Measurements from ENCODE around the gene FKBP6. TPM values are rescaled to one million over a fixed set of nuclear protein-coding genes. Genes with fewer than 3 reads are reported as not detected.

The FKBP6 gene
- total RNA-seq, 4 donors from 2014 or later: not detected

DNA sequence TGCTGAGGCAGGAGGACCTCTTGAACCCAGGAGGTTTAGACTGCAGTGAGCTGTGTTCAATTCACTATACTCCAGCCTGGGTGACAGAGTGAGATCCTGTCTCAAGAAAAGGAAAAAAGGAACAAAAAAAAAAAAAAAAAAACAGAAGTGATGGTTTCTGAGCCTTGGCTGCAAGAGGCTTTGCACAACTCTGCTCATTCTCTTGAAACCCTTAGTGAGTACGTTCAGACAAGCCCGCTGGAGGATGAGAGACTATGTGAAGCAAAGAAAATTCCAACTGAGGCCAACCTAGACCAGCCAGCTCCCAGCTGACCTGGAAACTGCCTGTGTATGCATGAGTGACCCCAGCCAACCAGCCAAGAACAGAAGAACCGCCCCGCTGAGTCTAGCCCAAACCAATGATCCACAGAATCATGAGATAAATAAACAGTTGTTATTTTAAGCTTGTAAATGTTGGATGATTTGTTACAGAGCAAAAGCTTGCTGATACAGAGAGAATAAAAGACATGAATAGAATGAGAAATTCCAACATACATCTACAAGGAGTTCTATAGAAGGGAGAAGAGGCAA, 55.1 kb downstream of the FKBP6 start:
- no peak for TF ChIP-seq POLR2AphosphoS5 (IDR thresholded peaks at IDR 0.05)
- no peak for TF ChIP-seq POLR2A (IDR thresholded peaks at IDR 0.05)
- TF ChIP-seq EP300 (IDR thresholded peaks at IDR 0.05): no peak
- TF ChIP-seq, protein P1, sequence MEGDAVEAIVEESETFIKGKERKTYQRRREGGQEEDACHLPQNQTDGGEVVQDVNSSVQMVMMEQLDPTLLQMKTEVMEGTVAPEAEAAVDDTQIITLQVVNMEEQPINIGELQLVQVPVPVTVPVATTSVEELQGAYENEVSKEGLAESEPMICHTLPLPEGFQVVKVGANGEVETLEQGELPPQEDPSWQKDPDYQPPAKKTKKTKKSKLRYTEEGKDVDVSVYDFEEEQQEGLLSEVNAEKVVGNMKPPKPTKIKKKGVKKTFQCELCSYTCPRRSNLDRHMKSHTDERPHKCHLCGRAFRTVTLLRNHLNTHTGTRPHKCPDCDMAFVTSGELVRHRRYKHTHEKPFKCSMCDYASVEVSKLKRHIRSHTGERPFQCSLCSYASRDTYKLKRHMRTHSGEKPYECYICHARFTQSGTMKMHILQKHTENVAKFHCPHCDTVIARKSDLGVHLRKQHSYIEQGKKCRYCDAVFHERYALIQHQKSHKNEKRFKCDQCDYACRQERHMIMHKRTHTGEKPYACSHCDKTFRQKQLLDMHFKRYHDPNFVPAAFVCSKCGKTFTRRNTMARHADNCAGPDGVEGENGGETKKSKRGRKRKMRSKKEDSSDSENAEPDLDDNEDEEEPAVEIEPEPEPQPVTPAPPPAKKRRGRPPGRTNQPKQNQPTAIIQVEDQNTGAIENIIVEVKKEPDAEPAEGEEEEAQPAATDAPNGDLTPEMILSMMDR (IDR thresholded peaks at IDR 0.05): no peak
- H3K4me3 ChIP-seq: no peak overlapping the region
- peaks cover 0 to under 1% (median 0%) of the 10 kb centered on the region in 3 donors for H3K4me1 ChIP-seq
- H3K9me3 ChIP-seq: peaks cover 0 to 34% (median 0%) of the 10 kb centered on the region in 3 donors
- no peak for ATAC-seq
- no peak overlapping the region for H3K27ac ChIP-seq
- 79 to 80% methylated on average over 2 to 4 of the region's 4 CpGs for WGBS, 2 donors (ENCODE audit: low coverage in 1 of 2)
- no peaks in the 10 kb centered on the region for H3K36me3 ChIP-seq
- peaks cover 32% of the 10 kb centered on the region for H3K27me3 ChIP-seq

DNA sequence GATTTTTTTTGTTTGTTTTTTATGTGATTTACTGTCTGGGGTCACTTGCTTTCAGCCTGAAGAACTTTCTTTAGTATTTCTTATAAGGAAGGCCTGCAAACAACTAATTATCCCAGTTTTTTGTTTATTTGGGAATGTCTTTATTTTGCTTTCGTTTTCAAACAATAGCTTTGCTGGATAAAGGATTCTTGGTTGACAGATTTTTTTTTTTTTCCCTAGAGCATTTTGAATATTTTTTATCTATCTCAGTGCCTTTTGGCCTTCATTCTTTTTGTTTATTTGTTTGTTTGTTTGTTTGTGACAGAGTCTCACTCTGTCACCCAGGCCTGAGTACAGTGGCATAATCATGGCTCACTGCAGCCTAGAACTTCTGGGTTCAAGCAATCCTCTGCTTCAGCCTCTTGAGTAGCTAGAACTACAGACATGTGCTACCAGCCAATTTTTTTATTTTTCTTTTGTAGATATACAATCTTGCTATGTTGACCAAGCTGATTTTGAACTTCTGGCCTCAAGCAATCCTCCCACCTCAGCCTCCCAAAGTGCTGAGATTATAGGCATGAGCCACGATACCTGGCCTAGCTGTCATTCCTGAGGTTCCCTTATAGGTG, 59.4 kb downstream of the FKBP6 start:
- Histone ChIP-seq H3K4me3 (no peak overlapping the region), H3K27me3 (no peaks in the 10 kb centered on the region), H3K9me3 (peaks cover 0 to 60% (median 0%) of the 10 kb centered on the region in 3 donors), H3K4me1 (no peaks in the 10 kb centered on the region), H3K36me3 (no peaks in the 10 kb centered on the region), H3K27ac (no peak overlapping the region)
- no peak for ATAC-seq
- TF ChIP-seq, protein P1 (IDR thresholded peaks at IDR 0.05): no peak
- TF ChIP-seq POLR2A (IDR thresholded peaks at IDR 0.05): no peak
- 37 to 63% methylated on average over 2 of the region's 2 CpGs for WGBS, 2 donors (ENCODE audit: low coverage in 1 of 2)

DNA sequence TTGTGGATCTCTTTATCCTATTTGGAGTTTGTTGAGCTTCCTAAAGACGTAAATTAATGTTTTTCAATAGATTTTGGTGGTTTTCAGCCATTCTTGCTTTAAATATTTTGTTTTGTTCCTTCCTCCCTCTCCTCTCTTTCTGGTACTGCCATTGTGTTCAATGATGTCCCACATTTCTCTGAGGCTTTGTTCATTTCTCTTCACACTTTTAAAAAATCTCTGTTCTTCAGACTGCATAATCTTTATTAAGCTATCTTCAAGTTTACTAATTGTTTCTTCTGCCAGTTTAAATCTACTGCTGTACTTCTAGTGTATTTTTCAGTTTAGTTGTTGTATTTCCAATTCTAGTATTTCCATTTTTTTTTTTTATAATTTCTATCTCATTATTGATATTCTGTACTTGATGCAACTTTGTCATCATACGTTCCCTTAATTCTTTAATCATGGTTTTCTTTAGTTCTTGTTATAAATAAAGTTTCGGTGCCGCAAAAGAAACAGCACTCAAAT, 60.0 kb downstream of the FKBP6 start:
- 73 to 85% methylated on average over 3 to 4 of the region's 4 CpGs for WGBS, 2 donors (ENCODE audit: low coverage in 1 of 2)
- no peak overlapping the region for H3K27ac ChIP-seq
- TF ChIP-seq, protein P1 (IDR thresholded peaks at IDR 0.05): no peak
- TF ChIP-seq POLR2A (IDR thresholded peaks at IDR 0.05): no peak
- TF ChIP-seq EP300 (IDR thresholded peaks at IDR 0.05): no peak
- TF ChIP-seq POLR2AphosphoS5 (IDR thresholded peaks at IDR 0.05): no peak
- H3K27me3 ChIP-seq: no peaks in the 10 kb centered on the region
- ATAC-seq: no peak
- H3K36me3 ChIP-seq: no peaks in the 10 kb centered on the region
- no peaks in the 10 kb centered on the region for H3K4me1 ChIP-seq
- H3K9me3 ChIP-seq: peaks cover 0 to 54% (median 0%) of the 10 kb centered on the region in 3 donors
- no peak overlapping the region for H3K4me3 ChIP-seq

DNA sequence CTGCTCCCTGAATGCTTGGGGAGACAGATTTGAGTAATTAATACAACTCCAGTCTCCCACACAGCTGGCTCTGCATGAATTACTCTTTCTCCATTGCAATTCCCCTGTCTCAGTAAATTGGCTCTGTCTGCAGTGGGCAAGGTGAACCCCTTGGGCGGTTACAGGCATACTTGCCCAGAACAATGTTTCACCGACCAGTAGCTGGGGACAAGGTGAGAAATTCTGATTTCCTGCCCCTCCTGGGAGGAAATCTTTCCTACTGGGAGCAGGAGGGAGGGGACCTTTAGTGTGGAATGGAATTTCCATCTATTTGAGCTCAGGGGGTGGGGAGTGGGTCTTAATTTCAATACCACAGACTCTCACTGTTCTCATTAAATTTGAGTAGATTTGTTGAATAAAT, 63.4 kb downstream of the FKBP6 start:
- WGBS, 2 donors (ENCODE audit: low coverage in 1 of 2): no CpG with 5 or more reads among the region's 2 CpGs
- H3K9me3 ChIP-seq: peaks cover 0 to 42% (median 0%) of the 10 kb centered on the region in 3 donors

More for the DNA sequence above, 63.4 kb downstream of the FKBP6 start:
- H3K27ac ChIP-seq: no peak overlapping the region
- no peak for ATAC-seq
- no peaks in the 10 kb centered on the region for H3K4me1 ChIP-seq
- H3K36me3 ChIP-seq: no peaks in the 10 kb centered on the region
- H3K27me3 ChIP-seq: no peaks in the 10 kb centered on the region
- no peak for TF ChIP-seq POLR2AphosphoS5 (IDR thresholded peaks at IDR 0.05)
- no peak for TF ChIP-seq POLR2A (IDR thresholded peaks at IDR 0.05)
- TF ChIP-seq, protein P1 (IDR thresholded peaks at IDR 0.05): no peak
- TF ChIP-seq EP300 (IDR thresholded peaks at IDR 0.05): no peak
- H3K4me3 ChIP-seq: no peak overlapping the region
